Thyroid gland (tissue), 4 donors: ENCODE results near the gene TMCC2.
A peak's percentile ranks its signal among the peaks of the same experiment; 100 is the strongest.

Source experiments
- POLR2A ChIP-seq, 2 donors: fragments of 450-650 bp; IDR thresholded peaks; one replicate each; pipeline ENCODE4 v1.6.1; 2017; ENCODE audit warnings: antibody characterized with exemption in 2 of 2, mild to moderate bottlenecking in 2 of 2, moderate library complexity in 1 of 2
- TF ChIP-seq, protein P1 (sequence below), 6 experiments: fragments of 200-600 bp in 3 of 6; fragments of 450-650 bp in 3 of 6; sonication (generic) in 3 of 6; IDR thresholded peaks; one replicate each; pipeline ENCODE4 v1.5.1; 2016 to 2019; ENCODE audit warnings: antibody characterized with exemption in 6 of 6, mild to moderate bottlenecking in 2 of 6, inconsistent platforms in 1 of 6, moderate library complexity in 1 of 6

DNA sequence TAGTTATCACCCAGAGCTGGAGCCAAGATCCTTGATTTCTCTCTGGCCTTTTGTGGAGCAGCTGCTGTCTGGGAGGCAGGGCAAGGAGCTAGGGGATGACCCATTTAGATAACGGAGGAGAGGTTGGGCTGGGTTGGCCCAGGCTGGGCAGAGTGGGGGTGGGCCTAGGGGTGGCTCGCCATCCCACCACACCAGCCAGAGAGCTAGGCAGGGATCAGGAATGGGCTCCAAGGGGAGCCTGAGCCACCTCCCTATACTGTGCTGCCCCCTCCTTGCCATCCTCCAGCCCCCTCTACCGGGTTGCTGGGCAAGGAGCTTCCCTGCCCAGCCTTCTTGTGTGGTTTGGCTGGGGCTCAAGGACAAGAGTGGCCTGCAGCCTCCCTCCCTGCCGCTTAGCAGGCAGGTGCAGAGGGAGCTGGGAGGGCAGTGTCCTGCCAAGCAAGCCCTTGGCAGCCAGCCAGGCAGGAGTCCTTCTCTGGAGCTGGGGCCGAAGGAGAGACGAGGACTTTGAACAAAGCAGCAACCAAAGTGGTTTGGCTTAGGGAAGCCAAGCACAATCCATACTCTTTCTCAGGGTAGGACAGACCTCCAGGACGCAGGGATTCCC is 89.7 kb downstream of the TMCC2 start:
- TF ChIP-seq, protein P1, sequence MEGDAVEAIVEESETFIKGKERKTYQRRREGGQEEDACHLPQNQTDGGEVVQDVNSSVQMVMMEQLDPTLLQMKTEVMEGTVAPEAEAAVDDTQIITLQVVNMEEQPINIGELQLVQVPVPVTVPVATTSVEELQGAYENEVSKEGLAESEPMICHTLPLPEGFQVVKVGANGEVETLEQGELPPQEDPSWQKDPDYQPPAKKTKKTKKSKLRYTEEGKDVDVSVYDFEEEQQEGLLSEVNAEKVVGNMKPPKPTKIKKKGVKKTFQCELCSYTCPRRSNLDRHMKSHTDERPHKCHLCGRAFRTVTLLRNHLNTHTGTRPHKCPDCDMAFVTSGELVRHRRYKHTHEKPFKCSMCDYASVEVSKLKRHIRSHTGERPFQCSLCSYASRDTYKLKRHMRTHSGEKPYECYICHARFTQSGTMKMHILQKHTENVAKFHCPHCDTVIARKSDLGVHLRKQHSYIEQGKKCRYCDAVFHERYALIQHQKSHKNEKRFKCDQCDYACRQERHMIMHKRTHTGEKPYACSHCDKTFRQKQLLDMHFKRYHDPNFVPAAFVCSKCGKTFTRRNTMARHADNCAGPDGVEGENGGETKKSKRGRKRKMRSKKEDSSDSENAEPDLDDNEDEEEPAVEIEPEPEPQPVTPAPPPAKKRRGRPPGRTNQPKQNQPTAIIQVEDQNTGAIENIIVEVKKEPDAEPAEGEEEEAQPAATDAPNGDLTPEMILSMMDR (IDR thresholded peaks at IDR 0.05): peak in 1 of 6 experiments; percentile 25
- TF ChIP-seq POLR2A (IDR thresholded peaks at IDR 0.05): peak in 1 of 2 donors; percentile 76
